ENCODE measurements around the gene KRTAP10-2.
"Not testable (repeated sequence)": the region's sequence is repeated elsewhere in the genome, so short reads cannot be mapped to it uniquely, and the experiment has no call there.

KRTAP10-2 gene

GRCh38 chr21:44511938-44512275 lies 39.4 kb downstream of the KRTAP10-2 start:
- DNase-seq = no peak

- no peak for DNase-seq
Measured at GRCh38 chr21:44511219-44511937, 39.9 kb downstream of the KRTAP10-2 start.

- no peak for DNase-seq
Measured at GRCh38 chr21:44510508-44511218, 40.6 kb downstream of the KRTAP10-2 start.

- DNase-seq = no peak
Measured at GRCh38 chr21:44510109-44510507, 41.2 kb downstream of the KRTAP10-2 start.

- no peak for DNase-seq
Measured at GRCh38 chr21:44509539-44509938, 41.8 kb downstream of the KRTAP10-2 start.

DNA sequence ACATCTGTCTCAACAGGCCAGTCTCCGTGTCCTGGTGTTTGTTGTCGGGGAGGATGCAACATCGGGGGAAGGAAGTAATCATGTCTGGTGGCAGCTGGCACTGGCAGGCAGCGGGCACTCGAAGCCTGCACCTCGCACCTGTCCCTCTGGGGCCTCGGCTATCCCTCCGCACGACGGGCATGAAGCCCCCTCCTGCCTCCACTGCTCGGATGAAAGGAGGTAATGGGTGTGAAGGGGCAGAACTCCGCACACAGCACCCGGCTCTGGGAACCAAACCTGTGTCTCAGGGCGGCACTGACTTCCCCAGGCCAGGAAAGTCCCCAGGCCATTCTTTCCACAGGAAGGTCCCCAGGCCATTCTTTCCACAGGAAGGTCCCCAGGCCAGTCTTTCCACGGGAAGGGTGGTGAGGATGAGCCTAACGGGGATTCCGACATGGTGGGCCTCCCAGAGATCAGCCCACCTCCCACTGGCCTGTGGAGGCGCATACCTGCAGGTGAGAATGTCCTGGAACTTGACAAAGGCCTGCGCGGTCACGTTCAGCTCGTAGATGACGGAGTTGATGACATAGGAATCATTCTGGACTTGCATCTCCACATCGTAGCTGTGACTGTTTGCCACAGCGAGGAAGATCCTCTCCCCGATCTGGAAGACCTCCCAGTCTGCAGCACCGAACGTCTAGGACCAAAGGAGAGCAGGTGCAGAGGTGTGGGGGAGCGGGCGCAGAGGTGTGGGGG lies 42.4 kb downstream of the KRTAP10-2 start:
- DNase-seq = no peak

DNA sequence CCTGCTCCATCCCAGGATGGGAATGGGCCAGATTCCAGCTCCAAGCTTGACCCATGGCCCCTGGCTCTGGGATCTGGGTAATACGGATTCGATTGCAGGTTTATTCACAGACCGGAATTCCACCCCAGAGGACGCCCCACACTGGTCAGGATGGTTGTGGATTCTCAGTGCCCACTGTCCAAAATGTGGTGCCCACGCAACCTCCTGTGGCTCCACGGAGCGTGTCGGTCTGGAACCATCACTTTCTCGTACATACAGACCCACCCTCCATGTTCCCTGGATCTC lies 42.9 kb downstream of the KRTAP10-2 start:
- no peak for DNase-seq

DNA sequence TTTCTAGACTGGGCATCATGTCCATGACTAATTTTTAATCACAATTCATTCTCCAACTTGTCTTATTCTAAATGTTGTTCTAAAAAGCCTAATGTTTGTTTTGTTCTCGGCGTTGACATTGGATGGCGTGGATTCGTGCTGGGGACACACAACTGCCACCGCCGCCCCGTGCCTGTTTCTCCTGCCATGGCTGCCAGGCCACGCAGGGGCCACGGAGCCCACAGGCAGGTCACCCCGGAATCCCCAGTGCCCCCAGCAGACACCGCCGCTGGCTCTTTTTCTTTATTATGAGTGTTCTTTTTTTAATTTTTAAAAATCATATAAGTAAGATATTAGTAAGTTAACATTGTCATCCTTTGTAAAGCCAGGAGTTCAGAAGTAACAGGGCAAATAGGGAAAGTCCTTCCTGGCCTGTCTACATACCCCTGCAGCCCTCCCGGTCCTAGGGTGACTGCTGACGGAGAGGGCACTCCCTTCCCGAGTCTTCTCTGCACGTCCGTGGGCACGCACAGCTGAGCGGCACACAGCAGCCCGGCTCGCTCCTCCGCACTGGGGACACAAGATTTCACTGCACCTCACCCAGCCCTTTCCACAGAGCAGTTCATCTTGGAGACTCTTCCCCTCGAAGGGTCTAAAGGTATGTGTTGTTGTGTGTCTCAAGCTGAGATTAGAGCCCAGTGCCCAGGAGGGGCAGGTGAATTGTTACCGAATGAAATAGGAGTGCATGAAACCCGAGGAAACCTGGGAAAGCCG lies 43.5 kb downstream of the KRTAP10-2 start:
- DNase-seq = no peak

DNA sequence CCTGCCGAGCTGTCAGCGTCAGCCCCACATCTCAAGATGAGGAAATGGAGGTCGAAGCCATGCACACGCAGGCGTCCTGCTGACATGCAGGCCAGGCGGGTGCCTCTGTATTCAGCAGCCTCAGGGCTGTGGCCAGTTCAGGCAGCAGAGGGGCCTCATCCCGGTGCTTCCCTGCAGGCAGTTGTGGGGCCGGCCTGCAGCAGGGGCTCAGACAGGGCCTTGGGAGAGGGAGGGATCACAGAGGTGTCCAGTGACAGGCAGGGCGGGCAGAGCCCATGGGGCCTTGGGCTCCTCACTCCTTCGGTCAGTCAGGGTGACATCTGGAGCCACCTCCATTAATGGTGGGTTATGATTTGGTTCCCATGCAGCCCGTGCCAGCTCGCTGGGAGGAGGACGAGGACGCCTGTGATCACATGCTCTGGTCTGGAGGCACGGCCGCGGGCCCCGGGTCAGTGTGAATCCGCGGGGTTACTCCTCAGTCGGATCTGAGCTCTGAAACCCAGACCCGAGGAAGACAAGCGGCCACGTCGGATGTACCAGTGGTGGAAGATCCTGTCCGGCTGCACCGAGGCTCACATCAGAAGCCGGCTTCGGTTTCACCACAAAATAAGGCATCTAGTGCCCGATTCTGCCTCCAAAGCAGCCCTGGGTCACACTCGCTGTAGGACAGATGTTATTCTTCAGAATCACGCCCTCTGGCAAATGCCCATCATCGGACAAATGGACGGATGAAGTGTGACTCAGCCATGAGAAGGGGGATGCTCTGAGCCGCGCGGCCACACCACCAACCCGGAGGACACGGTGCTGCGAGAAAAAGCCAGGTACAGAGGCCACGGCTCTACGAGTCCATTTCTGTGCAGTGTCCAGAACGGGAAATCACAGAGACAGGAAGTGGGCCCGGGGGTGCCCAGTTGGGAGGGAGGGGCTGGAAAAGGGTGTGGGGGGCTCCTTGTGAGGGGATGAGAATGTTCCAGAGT lies 44.7 kb downstream of the KRTAP10-2 start:
- DNase-seq = no peak

- DNase-seq = no peak
Measured at GRCh38 chr21:44505673-44506278, 45.5 kb downstream of the KRTAP10-2 start.

DNA sequence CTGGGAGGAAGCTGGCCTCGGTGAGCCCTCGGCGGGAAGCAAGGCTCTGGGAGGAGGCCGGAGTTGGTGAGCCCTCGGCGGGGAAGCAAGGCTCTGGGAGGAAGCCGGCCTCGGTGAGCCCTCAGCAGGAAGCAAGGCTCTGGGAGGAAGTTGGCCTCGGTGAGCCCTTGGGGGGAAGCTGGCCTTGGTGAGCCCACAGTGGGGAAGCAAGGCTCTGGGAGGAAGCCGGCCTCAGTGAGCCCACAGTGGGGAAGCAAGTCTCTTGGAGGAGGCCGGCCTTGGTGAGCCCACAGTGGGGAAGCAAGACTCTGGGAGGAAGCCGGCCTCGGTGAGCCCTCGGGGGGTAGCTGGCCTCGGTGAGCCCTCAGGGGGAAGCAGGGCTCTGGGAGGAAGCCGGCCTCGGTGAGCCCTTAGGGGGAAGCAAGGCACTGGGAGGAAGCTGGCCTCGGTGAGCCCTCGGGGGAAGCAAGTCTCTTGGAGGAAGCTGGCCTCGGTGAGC lies 47.4 kb downstream of the KRTAP10-2 start:
- DNase-seq = no peak

GRCh38 chr21:44503006-44503889 lies 48.1 kb downstream of the KRTAP10-2 start:
- not testable (repeated sequence) for DNase-seq

GRCh38 chr21:44502171-44502958 lies 48.9 kb downstream of the KRTAP10-2 start:
- no peak for DNase-seq
